PC-3 (cell line): ENCODE measurements around the gene ABHD14A. TPM values are rescaled to one million over a fixed set of nuclear protein-coding genes. Genes with fewer than 3 reads are reported as not detected.

ENCODE experiments used
- ATAC-seq: fragments of 200-7000 bp; cut with Tn5 transposase; 2 replicates; pipeline ENCODE4 v1.9.1; 2020; ENCODE audit warnings: mild to moderate bottlenecking, moderate library complexity
- BruUV-seq: library from RNA; stranded (reverse); fragments of 400-500 nt; replicated peaks from 2 replicates; lab custom pipeline; 2021; lab: Mats Ljungman, UMichigan
- CTCF ChIA-PET: fragments of 300-600 bp; sonication (Branson Sonifier 250); formaldehyde crosslinking; loops from one replicate; lab custom pipeline; 2022; ENCODE audit warnings: antibody characterized with exemption; lab: Charles Lee
- POLR2A ChIA-PET: fragments of 300-600 bp; sonication (Branson Sonifier 250); formaldehyde crosslinking; loops from one replicate; lab custom pipeline; 2022; ENCODE audit warnings: antibody characterized with exemption; ENCODE audit not compliant: unreplicated experiment; lab: Charles Lee
- DNase-seq: peaks from one replicate; pipeline ENCODE4 v3.0.0-alpha.2; 2015
- H2AFZ ChIP-seq: fragments of 300-600 bp; sonication (generic); 2 replicates; pipeline ENCODE4 v1.6.0; 2016; ENCODE audit warnings: antibody characterized with exemption, low read length
- H3F3A ChIP-seq: fragments of 300-600 bp; sonication (generic); one replicate; pipeline ENCODE4 v1.6.0; 2017; ENCODE audit warnings: antibody characterized with exemption, low read length, control low read depth, mild to moderate bottlenecking; ENCODE audit not compliant: unreplicated experiment
- H3K27ac ChIP-seq: fragments of 300-600 bp; sonication (generic); 2 replicates; pipeline ENCODE4 v1.5.1; 2016; ENCODE audit warnings: mild to moderate bottlenecking, low read length
- H3K27me3 ChIP-seq: fragments of 300-600 bp; sonication (generic); 2 replicates; pipeline ENCODE4 v1.6.1; 2016; ENCODE audit warnings: low read length, mixed read lengths
- H3K36me3 ChIP-seq: fragments of 300-600 bp; sonication (generic); 2 replicates; pipeline ENCODE4 v1.6.1; 2016; ENCODE audit warnings: low read depth, mixed run types, low read length, mixed read lengths
- H3K4me1 ChIP-seq: fragments of 300-600 bp; sonication (generic); 2 replicates; pipeline ENCODE4 v1.5.1; 2016; ENCODE audit warnings: low read length; ENCODE audit not compliant: insufficient read depth
- H3K4me2 ChIP-seq: fragments of 300-600 bp; sonication (generic); 2 replicates; pipeline ENCODE4 v1.6.0; 2016; ENCODE audit warnings: low read length
- H3K4me3 ChIP-seq: fragments of 300-600 bp; sonication (generic); 2 replicates; pipeline ENCODE4 v1.5.1; 2016; ENCODE audit warnings: mild to moderate bottlenecking, low read length, mixed read lengths
- H3K79me2 ChIP-seq: fragments of 300-600 bp; sonication (generic); 2 replicates; pipeline ENCODE4 v1.6.1; 2017; ENCODE audit warnings: low read length, mixed read lengths
- H3K9ac ChIP-seq: fragments of 300-600 bp; sonication (generic); 2 replicates; pipeline ENCODE4 v1.6.0; 2016; ENCODE audit warnings: mild to moderate bottlenecking, low read length
- H3K9me2 ChIP-seq: fragments of 300-600 bp; sonication (generic); replicated peaks from 2 replicates; pipeline ENCODE4 v1.6.1; 2016; ENCODE audit warnings: mixed run types, low read length, mixed read lengths
- H3K9me3 ChIP-seq: fragments of 300-600 bp; sonication (generic); 2 replicates; pipeline ENCODE4 v1.6.1; 2016; ENCODE audit warnings: low read length, mixed read lengths
- H4K20me1 ChIP-seq: fragments of 300-600 bp; sonication (generic); 2 replicates; pipeline ENCODE4 v1.6.1; 2016; ENCODE audit warnings: low read length, mixed read lengths
- EZH2 ChIP-seq: fragments of 300-600 bp; sonication (generic); IDR thresholded peaks from one replicate; pipeline ENCODE4 v1.6.1; 2017; ENCODE audit warnings: antibody characterized with exemption, mild to moderate bottlenecking, low read length; ENCODE audit not compliant: unreplicated experiment
- EZH2phosphoT487 ChIP-seq: fragments of 300-600 bp; sonication (generic); IDR thresholded peaks from 2 replicates; pipeline ENCODE4 v1.6.1; 2018; ENCODE audit warnings: mild to moderate bottlenecking, antibody characterized with exemption, low read length, borderline replicate concordance
- intact Hi-C: fragments of 100-400 bp; cut with micrococcal nuclease; formaldehyde crosslinking; loops from 2 replicates; pipeline ENCODE4 v1.9.0; 2023
- total RNA-seq: library from RNA; depleted of rRNA; stranded (reverse); fragments of >200 nt; gene quantifications from 2 replicates; pipeline ENCODE4 v1.2.3, GENCODE V29; 2014
- TF ChIP-seq, protein P1 (sequence below): fragments of 300-600 bp; sonication (generic); conservative IDR thresholded peaks from 2 replicates; pipeline ENCODE4 v1.5.1; 2017; ENCODE audit warnings: antibody characterized with exemption, low read depth, mild to moderate bottlenecking, low read length

The ABHD14A gene
- total RNA-seq, 1 experiment from 2014 or later = 23.4 TPM

DNA sequence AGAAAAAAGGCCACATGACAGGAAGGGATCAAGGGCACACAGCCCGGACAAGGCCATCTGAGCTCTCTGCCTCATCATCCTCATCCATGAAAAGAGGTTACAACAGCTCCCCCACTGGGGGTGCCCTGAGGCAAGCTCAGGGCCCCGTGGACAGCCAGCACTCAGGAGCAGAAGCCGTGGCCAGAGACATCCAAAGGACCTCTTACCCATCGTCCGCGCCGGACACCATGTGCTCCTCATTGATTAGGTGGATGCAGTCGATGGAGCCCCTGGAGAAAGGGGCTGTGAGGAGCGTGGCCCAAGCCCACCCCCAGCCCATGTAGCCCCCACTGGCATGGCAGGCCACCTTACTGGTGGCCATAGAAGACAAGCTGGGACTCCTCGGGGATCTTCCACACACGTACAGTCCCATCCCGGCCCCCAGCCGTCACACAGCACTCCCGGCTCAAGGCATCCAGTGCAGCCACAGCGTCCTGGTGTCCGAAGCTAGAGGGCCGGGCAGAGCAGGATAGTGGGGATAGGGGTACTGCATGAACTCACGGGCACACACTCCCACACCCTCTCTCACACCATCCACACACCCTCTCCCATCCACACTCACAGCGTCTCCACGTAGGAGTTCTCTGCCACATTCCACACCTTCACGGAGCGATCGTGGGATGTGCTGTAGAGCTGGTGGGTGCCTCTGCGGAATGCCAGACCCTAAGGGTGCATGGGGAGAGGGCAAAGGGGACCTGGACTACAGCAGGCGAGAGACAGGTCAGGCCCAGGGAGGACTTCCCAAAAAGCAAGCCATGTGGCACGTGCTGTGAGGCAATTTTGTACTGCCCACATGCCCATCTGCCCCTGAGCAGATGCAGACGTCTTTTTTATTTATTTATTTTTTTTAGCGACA lies 39.6 kb upstream of the ABHD14A start:
- Histone ChIP-seq H3K27me3 (no peaks in the 10 kb centered on the region), H3K79me2 (peaks cover 25% of the 10 kb centered on the region), H3K9ac (no peak overlapping the region), H3F3A (no peaks in the 10 kb centered on the region), H3K9me3 (no peaks in the 10 kb centered on the region), H4K20me1 (peaks cover 20% of the 10 kb centered on the region), H3K4me3 (no peak overlapping the region), H3K4me2 (no peak overlapping the region), H3K36me3 (peaks cover 63% of the 10 kb centered on the region), H3K27ac (no peak overlapping the region), H3K9me2 (no peaks in the 10 kb centered on the region), H3K4me1 (peaks cover 14% of the 10 kb centered on the region), H2AFZ (no peak overlapping the region)
- ChIA-PET POLR2A (no interaction called here), CTCF (interaction anchor here (0.6 to 0.7 kb wide), 2 partner anchors 460 to 664 kb away, joined by 3 to 6 read pairs; no protein-coding TSS in a partner anchor)
- no peak for ATAC-seq
- no TSS peak for BruUV-seq
- intact Hi-C loops = no loop called here
- TF ChIP-seq, protein P1, sequence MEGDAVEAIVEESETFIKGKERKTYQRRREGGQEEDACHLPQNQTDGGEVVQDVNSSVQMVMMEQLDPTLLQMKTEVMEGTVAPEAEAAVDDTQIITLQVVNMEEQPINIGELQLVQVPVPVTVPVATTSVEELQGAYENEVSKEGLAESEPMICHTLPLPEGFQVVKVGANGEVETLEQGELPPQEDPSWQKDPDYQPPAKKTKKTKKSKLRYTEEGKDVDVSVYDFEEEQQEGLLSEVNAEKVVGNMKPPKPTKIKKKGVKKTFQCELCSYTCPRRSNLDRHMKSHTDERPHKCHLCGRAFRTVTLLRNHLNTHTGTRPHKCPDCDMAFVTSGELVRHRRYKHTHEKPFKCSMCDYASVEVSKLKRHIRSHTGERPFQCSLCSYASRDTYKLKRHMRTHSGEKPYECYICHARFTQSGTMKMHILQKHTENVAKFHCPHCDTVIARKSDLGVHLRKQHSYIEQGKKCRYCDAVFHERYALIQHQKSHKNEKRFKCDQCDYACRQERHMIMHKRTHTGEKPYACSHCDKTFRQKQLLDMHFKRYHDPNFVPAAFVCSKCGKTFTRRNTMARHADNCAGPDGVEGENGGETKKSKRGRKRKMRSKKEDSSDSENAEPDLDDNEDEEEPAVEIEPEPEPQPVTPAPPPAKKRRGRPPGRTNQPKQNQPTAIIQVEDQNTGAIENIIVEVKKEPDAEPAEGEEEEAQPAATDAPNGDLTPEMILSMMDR = no peak
- TF ChIP-seq EZH2 = no peak
- no peak for TF ChIP-seq EZH2phosphoT487
- DNase-seq = no peak

DNA sequence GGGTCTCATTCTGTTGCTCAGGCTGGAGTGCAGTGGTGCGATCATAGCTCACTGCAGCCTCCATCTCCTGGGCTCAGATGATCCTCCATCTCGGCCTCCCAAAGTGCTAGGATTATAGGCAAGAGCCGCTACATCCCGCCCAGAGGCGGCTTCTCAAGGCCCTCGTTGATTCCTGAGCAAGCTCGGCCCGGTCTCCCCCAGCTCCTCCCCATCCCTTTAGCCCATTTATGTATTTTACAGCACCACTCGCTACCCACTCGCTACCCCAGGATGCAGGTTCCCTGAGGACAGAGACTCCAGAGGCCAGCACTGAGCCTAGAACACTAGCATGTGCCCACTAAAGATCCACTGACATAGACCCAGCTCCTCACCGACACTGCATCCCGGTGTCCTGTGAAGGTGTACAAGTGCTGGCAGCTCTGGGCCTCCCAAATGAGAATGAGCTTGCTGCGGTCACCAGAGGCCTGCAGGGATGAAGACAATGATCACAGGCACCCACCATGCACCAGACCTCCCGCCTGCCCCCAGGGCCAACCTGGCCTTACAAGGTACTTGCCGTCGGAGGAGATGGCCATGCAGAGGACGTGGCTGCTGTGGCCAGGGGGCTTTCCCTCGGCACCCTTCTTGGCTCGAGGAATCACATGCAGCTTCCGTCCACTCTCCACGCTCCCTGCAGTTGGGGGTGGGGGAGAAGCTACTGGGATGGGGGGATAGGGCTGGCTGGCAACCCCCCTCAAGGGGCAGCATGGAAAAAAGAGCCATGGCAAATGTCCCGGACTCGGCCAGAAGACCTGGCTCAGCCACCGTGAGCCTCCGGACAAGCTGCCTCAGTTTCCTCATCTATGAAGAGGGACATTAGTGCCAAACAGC lies 38.7 kb upstream of the ABHD14A start:
- no peak overlapping the region for H3K9ac ChIP-seq
- no peaks in the 10 kb centered on the region for H3K9me3 ChIP-seq
- no peak overlapping the region for H3K27ac ChIP-seq
- BruUV-seq = no TSS peak
- no peaks in the 10 kb centered on the region for H3K9me2 ChIP-seq
- TF ChIP-seq EZH2phosphoT487 (no peak), EZH2 (no peak)
- TF ChIP-seq, protein P1 = no peak
- peaks cover 34% of the 10 kb centered on the region for H3K79me2 ChIP-seq
- no peak overlapping the region for H2AFZ ChIP-seq
- ChIA-PET CTCF (interaction anchor here (0.6 to 0.7 kb wide), 2 partner anchors 461 to 665 kb away, joined by 3 to 6 read pairs; no protein-coding TSS in a partner anchor), POLR2A (no interaction called here)
- intact Hi-C loops = no loop called here
- H3K4me1 ChIP-seq = peaks cover 19% of the 10 kb centered on the region
- no peak overlapping the region for H3K4me2 ChIP-seq
- H3K4me3 ChIP-seq = no peak overlapping the region
- ATAC-seq (no peak), DNase-seq (no peak)
- peaks cover 60% of the 10 kb centered on the region for H3K36me3 ChIP-seq
- H4K20me1 ChIP-seq = peaks cover 28% of the 10 kb centered on the region
- H3K27me3 ChIP-seq = no peaks in the 10 kb centered on the region
- H3F3A ChIP-seq = no peaks in the 10 kb centered on the region
